Neural progenitor cell (in vitro differentiated cells): Measurements from ENCODE around the gene NLGN2. TPM values are rescaled to one million over a fixed set of nuclear protein-coding genes. Genes with fewer than 3 reads are reported as not detected.

ENCODE experiments used
- DNase-seq: peaks from one replicate; pipeline ENCODE4 v3.0.0-alpha.2; 2016; ENCODE audit warnings: low spot score
- H2AFZ ChIP-seq: fragments of 200-600 bp; sonication (generic); replicated peaks from 2 replicates; pipeline ENCODE4 v1.6.1; 2016; ENCODE audit warnings: antibody characterized with exemption
- H3F3A ChIP-seq: fragments of 200-600 bp; sonication (generic); 2 replicates; pipeline ENCODE4 v1.6.1; 2016; ENCODE audit warnings: antibody characterized with exemption, low read depth
- H3K27ac ChIP-seq: fragments of 200-600 bp; sonication (generic); 2 replicates; pipeline ENCODE4 v1.5.1; 2016; ENCODE audit warnings: mild to moderate bottlenecking
- H3K27me3 ChIP-seq: fragments of 200-600 bp; sonication (generic); 2 replicates; pipeline ENCODE4 v1.6.1; 2016; ENCODE audit warnings: mild to moderate bottlenecking, moderate library complexity
- H3K36me3 ChIP-seq: fragments of 200-600 bp; sonication (generic); 2 replicates; pipeline ENCODE4 v1.5.1; 2016
- H3K4me1 ChIP-seq: fragments of 200-600 bp; sonication (generic); 2 replicates; pipeline ENCODE4 v1.6.1; 2016; ENCODE audit warnings: mixed run types
- H3K4me2 ChIP-seq: fragments of 200-600 bp; sonication (generic); 2 replicates; pipeline ENCODE4 v1.6.1; 2016
- H3K4me3 ChIP-seq: fragments of 200-600 bp; sonication (generic); 2 replicates; pipeline ENCODE4 v1.5.1; 2016
- H3K79me2 ChIP-seq: fragments of 200-600 bp; sonication (generic); 2 replicates; pipeline ENCODE4 v1.6.1; 2016; ENCODE audit warnings: low read depth
- H3K9ac ChIP-seq: fragments of 200-600 bp; sonication (generic); 2 replicates; pipeline ENCODE4 v1.6.1; 2016
- H3K9me3 ChIP-seq: fragments of 200-600 bp; sonication (generic); 2 replicates; pipeline ENCODE4 v1.5.1; 2016; ENCODE audit warnings: low read depth
- H4K20me1 ChIP-seq: fragments of 200-600 bp; sonication (generic); 2 replicates; pipeline ENCODE4 v1.6.1; 2016; ENCODE audit warnings: low read depth
- H3K27ac Mint-ChIP-seq: 3 replicates; pipeline ENCODE4 v1.8.0; 2021; ENCODE audit warnings: mixed read lengths
- H3K27me3 Mint-ChIP-seq: 2 replicates; pipeline ENCODE4 v1.8.0; 2022; ENCODE audit warnings: low read depth, mild to moderate bottlenecking, inconsistent platforms, moderate library complexity, mixed read lengths; ENCODE audit not compliant: insufficient read depth
- H3K36me3 Mint-ChIP-seq: 3 replicates; pipeline ENCODE4 v1.8.0; 2021; ENCODE audit warnings: mixed read lengths
- H3K4me1 Mint-ChIP-seq: 3 replicates; pipeline ENCODE4 v1.8.0; 2021; ENCODE audit warnings: mixed read lengths
- H3K4me3 Mint-ChIP-seq: 3 replicates; pipeline ENCODE4 v1.8.0; 2021; ENCODE audit warnings: mild to moderate bottlenecking, moderate library complexity, mixed read lengths
- H3K9me3 Mint-ChIP-seq: 3 replicates; pipeline ENCODE4 v1.8.0; 2020; ENCODE audit warnings: mixed read lengths
- CTCF ChIP-seq: fragments of 200-600 bp; sonication (generic); IDR thresholded peaks from 2 replicates; pipeline ENCODE4 v1.5.1; 2017; ENCODE audit warnings: antibody characterized with exemption, mild to moderate bottlenecking
- EZH2 ChIP-seq: fragments of 200-600 bp; sonication (generic); IDR thresholded peaks from 2 replicates; pipeline ENCODE4 v1.6.1; 2017; ENCODE audit warnings: antibody characterized with exemption, mild to moderate bottlenecking, moderate library complexity
- EZH2phosphoT487 ChIP-seq: fragments of 200-600 bp; sonication (generic); IDR thresholded peaks from 2 replicates; pipeline ENCODE4 v1.6.1; 2017; ENCODE audit warnings: antibody characterized with exemption
- total RNA-seq: library from RNA; depleted of rRNA; stranded (reverse); fragments of >200 nt; gene quantifications from 2 replicates; pipeline ENCODE4 v1.2.3, GENCODE V29; 2015; ENCODE audit warnings: low replicate concordance

The NLGN2 gene
- total RNA-seq, 1 donor from 2014 or later: 13.9 TPM

- peaks cover 16% of the 10 kb centered on the region for H3K79me2 ChIP-seq
- H3K9me3 Mint-ChIP-seq: no peaks in the 10 kb centered on the region
- peaks cover 8% of the 10 kb centered on the region for H3K27me3 Mint-ChIP-seq
- no peaks in the 10 kb centered on the region for H3K27me3 ChIP-seq
- TF ChIP-seq EZH2phosphoT487 (no peak), CTCF (no peak), EZH2 (no peak)
- no peaks in the 10 kb centered on the region for H3K36me3 ChIP-seq
- no peak overlapping the region for H2AFZ ChIP-seq
- no peaks in the 10 kb centered on the region for H3K9me3 ChIP-seq
- H3K4me3 Mint-ChIP-seq: no peak overlapping the region
- no peaks in the 10 kb centered on the region for H3F3A ChIP-seq
- H3K9ac ChIP-seq: no peak overlapping the region
- DNase-seq: no peak
- no peak overlapping the region for H3K4me3 ChIP-seq
- H4K20me1 ChIP-seq: peaks cover 24% of the 10 kb centered on the region
- H3K4me2 ChIP-seq: no peak overlapping the region
- no peak overlapping the region for H3K27ac ChIP-seq
- no peak overlapping the region for H3K27ac Mint-ChIP-seq
- H3K4me1 ChIP-seq: no peaks in the 10 kb centered on the region
- H3K36me3 Mint-ChIP-seq: peaks cover 6% of the 10 kb centered on the region
- peaks cover 25% of the 10 kb centered on the region for H3K4me1 Mint-ChIP-seq
These were observed 61.3 kb downstream of the NLGN2 start for GRCh38 chr17:7468804-7469389.

Other genes with a start within 250 kb of the NLGN2 start
- 3.1 and 4.4 TPM in 2 replicates for gene ASGR1, start 228.5 kb upstream of the NLGN2 start, total RNA-seq
- 23.5 and 50.5 TPM in 2 replicates for gene DLG4, start 188.0 kb upstream of the NLGN2 start, total RNA-seq
- 86.7 and 194 TPM in 2 replicates for gene ACADVL, start 187.9 kb upstream of the NLGN2 start, total RNA-seq
- 43.9 and 113 TPM in 2 replicates for gene DVL2, start 173.3 kb upstream of the NLGN2 start, total RNA-seq
- gene PHF23, start 168.4 kb upstream of the NLGN2 start, total RNA-seq: 31.6 and 59.1 TPM in 2 replicates
- 225 and 276 TPM in 2 replicates for gene GABARAP, start 165.4 kb upstream of the NLGN2 start, total RNA-seq
- gene CTDNEP1, start 156.1 kb upstream of the NLGN2 start, total RNA-seq: 46.5 and 55.3 TPM in 2 replicates
- 17.5 and 42.2 TPM in 2 replicates for gene ELP5, start 155.6 kb upstream of the NLGN2 start, total RNA-seq
- gene CLDN7, start 145.4 kb upstream of the NLGN2 start, total RNA-seq: 0.32 and 1.3 TPM in 2 replicates
- 1.7 and 7.3 TPM in 2 replicates for gene SLC2A4, start 126.1 kb upstream of the NLGN2 start, total RNA-seq
- 2.7 and 9.1 TPM in 2 replicates for gene YBX2, start 113.2 kb upstream of the NLGN2 start, total RNA-seq
- gene EIF5A, start 100.2 kb upstream of the NLGN2 start, total RNA-seq: 251 and 370 TPM in 2 replicates
- gene GPS2, start 92.5 kb upstream of the NLGN2 start, total RNA-seq: 20.5 and 41.8 TPM in 2 replicates
- gene NEURL4, start 78.5 kb upstream of the NLGN2 start, total RNA-seq: 5.1 and 26.3 TPM in 2 replicates
- gene ACAP1, start 71.3 kb upstream of the NLGN2 start, total RNA-seq: 0.65 and 2.7 TPM in 2 replicates
- 2.7 and 8.2 TPM in 2 replicates for gene KCTD11, start 55.7 kb upstream of the NLGN2 start, total RNA-seq
- not detected in 2 replicates for gene TMEM95, start 52.7 kb upstream of the NLGN2 start, total RNA-seq
- gene TNK1, start 26.8 kb upstream of the NLGN2 start, total RNA-seq: 1.8 and 4.0 TPM in 2 replicates
- gene PLSCR3, start 13.3 kb upstream of the NLGN2 start, total RNA-seq: 6.6 and 17.5 TPM in 2 replicates
- 72.0 and 152 TPM in 2 replicates for gene TMEM256, start 3.7 kb upstream of the NLGN2 start, total RNA-seq
- not detected in 2 replicates for gene SPEM1, start 12.5 kb downstream of the NLGN2 start, total RNA-seq
- gene SPEM2, start 17.8 kb downstream of the NLGN2 start, total RNA-seq: not detected in 2 replicates
- gene SPEM3, start 21.0 kb downstream of the NLGN2 start, total RNA-seq: not detected in 2 replicates
- gene TMEM102, start 27.6 kb downstream of the NLGN2 start, total RNA-seq: 1.0 and 1.6 TPM in 2 replicates
- 7.6 and 14.9 TPM in 2 replicates for gene FGF11, start 31.7 kb downstream of the NLGN2 start, total RNA-seq
- 7.4 and 7.5 TPM in 2 replicates for gene CHRNB1, start 37.2 kb downstream of the NLGN2 start, total RNA-seq
- 5.4 and 15.5 TPM in 2 replicates for gene ZBTB4, start 71.8 kb downstream of the NLGN2 start, total RNA-seq
- not detected in 2 replicates for gene SLC35G6, start 73.6 kb downstream of the NLGN2 start, total RNA-seq
- 32.7 and 51.4 TPM in 2 replicates for gene POLR2A, start 76.5 kb downstream of the NLGN2 start, total RNA-seq
- gene TNFSF12, start 141.2 kb downstream of the NLGN2 start, total RNA-seq: 0.75 and 2.4 TPM in 2 replicates
- gene TNFSF13, start 150.9 kb downstream of the NLGN2 start, total RNA-seq: 0.37 TPM in 1 of 2 replicates, not detected in the other
- gene SENP3, start 154.1 kb downstream of the NLGN2 start, total RNA-seq: 87.9 and 91.6 TPM in 2 replicates
- 0.95 TPM in 1 of 2 replicates, not detected in the other for gene CD68, start 171.8 kb downstream of the NLGN2 start, total RNA-seq
- gene MPDU1, start 176.0 kb downstream of the NLGN2 start, total RNA-seq: 167 and 177 TPM in 2 replicates
- 0.51 and 7.6 TPM in 2 replicates for gene SOX15, start 182.2 kb downstream of the NLGN2 start, total RNA-seq
- 42.7 and 65.5 TPM in 2 replicates for gene FXR2, start 207.1 kb downstream of the NLGN2 start, total RNA-seq
- gene SAT2, start 220.0 kb downstream of the NLGN2 start, total RNA-seq: 34.6 and 56.6 TPM in 2 replicates
- 0.46 TPM in 1 of 2 replicates, not detected in the other for gene SHBG, start 222.3 kb downstream of the NLGN2 start, total RNA-seq
- gene ATP1B2, start 243.1 kb downstream of the NLGN2 start, total RNA-seq: 0.37 and 1.4 TPM in 2 replicates